SIG-M5 treated with dmso at 0.1 percent for 504 hours (cell line): ENCODE results near the gene RGS6.

ENCODE experiments used
- DNase-seq: peaks from one replicate; lab custom pipeline; 2025; ENCODE audit not compliant: unreplicated experiment; lab: John Stamatoyannopoulos, UW

Gene RGS6

DNA sequence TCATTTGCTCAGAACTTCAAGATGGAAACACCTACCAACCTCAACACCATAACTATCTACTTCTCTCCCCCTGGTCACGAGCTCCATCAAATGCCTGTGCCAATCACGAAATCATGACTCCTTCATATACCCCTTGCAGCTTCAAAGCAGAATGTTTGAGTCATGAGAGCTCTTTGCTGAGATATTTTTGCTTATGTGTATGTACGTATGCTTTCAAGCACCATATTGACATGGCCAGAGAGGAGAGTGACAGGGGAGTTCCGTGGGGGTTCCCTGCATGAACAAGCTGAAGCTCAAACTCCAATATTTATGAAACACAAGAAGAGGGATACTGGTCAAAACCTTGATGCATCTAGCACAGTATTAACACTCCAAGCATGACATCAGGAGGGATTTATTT lies 587.3 kb downstream of the RGS6 start:
- no peak for DNase-seq

- no peak for DNase-seq
Observed at GRCh38 chr14:72521045-72521444, 588.8 kb downstream of the RGS6 start.

GRCh38 chr14:72521968-72522741 lies 589.9 kb downstream of the RGS6 start:
- DNase-seq: no peak

DNA sequence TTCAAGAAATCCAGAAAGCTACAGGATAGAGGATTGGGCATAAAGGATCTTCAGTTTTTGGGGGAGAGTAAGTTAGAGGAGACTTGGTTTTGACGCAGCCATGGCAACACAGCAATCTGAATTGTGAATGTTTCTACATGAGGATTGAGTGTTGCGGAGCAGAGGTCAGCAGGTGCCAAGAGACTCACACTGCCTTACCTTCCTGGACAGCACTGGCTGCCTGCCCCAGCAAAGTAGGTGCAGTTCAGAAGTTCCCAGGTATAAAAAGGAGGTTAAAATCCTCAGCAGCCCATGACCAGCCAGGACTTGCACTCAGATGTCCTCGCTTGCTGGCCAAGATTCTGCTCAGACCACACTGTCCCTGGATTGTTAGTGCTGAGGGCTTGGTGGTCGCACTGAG lies 590.6 kb downstream of the RGS6 start:
- DNase-seq: no peak

- peak; percentile 38 for DNase-seq
Observed at GRCh38 chr14:72523424-72524294, 591.4 kb downstream of the RGS6 start.

GRCh38 chr14:72524295-72524629 lies 592.0 kb downstream of the RGS6 start:
- no peak for DNase-seq

DNA sequence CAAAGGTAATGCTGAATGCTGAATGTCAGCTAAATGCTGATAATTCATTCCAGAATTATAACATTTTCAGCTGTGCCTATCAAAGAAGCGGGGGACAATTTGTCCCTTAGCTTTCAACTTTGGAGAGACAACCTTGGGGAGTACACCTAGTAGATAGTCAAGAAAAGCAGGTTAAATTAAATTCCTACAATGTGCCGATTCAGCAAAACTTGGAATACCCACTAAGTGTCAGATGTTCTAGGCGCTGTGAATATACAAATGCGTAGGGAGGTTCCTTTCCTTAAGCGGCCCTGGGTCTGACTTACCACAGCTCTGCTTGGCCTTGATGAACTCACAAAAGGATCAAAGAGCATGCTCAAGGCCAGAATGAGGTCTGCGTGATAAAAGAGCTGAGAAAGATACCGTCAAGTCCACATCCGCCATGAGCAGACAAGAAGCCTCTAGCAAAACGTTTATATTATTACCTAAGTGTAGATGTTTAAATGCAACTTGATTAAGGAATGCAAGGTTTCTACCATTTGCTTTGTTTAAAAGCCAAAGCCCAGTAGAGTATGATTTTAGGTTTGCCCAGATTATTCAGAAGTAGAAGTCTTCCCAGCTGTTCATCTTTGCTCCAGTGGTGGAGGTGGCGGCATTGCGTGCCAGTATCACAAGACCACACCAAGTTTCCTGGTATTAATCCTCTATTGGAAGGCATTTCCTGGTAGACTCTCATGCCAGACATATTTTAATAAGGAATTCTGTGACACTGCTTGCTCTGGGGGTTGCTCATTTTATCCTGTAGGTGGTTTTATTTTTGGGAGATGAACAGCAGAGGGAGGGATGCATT lies 593.1 kb downstream of the RGS6 start:
- DNase-seq: no peak

GRCh38 chr14:72527591-72527990 lies 595.4 kb downstream of the RGS6 start:
- no peak for DNase-seq

GRCh38 chr14:72528059-72528862 lies 596.0 kb downstream of the RGS6 start:
- peak; percentile 12 for DNase-seq

- no peak for DNase-seq
Observed at GRCh38 chr14:72528863-72529175, 596.6 kb downstream of the RGS6 start.

DNA sequence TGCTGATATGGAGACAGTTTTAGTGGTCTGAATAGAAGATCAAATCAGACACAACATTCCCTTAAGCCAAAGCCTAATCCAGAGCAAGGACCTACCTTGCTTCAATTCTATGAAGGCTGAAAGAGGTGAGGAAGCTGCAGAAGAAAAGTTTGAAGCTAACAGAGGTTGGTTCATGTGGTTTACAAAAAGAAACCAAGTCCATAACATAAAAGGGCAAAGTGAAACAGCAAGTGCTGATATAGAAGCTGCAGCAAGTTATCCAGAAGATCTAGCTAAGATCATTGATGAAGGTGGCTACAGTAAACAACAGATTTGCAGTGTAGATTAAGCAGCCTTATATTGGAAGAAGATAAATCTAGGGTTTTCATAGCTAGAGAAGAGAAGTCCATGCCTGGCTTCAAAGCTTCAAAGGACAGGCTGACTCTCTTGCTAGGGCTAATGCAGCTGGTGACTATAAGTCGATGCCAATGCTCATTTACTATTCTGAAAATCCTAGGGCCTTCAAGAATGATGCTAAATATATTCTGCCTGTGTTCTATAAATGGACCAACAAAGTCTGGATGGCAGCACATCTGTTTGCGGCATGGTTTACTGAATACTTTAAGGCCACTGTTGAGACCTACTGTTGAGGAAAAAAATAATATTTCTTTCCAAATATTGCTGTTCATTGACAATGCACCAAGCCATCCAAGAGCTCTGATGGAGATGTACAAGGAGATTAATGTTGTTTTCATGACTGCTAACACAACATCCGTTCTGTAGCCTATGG lies 600.6 kb downstream of the RGS6 start:
- no peak for DNase-seq

GRCh38 chr14:72535485-72535884 lies 603.3 kb downstream of the RGS6 start:
- peak; percentile 89 for DNase-seq

- DNase-seq: no peak
Observed at GRCh38 chr14:72538387-72538786, 606.2 kb downstream of the RGS6 start.

GRCh38 chr14:72539661-72540315 lies 607.6 kb downstream of the RGS6 start:
- no peak for DNase-seq

DNA sequence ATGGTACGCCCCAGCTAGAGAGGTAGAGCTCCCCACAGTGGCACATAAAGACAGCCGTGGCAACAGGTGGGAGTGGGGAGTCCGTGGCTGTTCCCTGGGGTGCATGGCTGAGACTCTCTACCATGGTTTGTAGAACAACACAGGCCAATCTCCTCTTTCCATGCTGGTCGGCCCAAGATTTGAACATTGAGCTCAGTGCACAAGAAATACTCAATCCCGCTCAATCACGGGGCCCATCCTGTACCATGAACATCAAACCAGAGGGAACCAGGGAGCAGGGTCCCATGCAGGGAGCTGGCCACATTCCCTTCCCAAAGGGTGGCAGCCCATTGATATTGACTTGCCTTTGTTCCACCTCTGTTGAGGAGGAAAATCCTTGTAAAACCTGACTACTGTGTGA lies 608.6 kb downstream of the RGS6 start:
- no peak for DNase-seq

DNA sequence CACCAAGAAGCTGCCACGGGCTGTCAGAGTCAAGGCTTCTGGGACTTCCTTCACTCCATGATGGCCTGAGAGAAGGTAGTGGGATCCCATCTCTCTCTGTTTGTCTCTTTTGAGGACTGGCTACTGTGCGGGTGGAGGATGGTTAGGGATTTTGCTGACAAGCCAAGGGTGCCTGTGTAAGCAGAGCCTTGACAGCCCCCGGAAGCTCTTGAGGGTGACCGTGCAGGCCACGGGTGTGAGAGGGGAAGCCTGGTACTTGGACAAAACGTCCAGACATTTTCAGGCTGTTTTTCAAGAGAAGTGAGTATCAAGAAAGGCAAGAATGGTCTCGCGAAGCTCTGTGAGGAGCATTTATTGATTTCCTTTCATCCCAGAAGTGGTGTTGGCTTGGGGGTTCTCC lies 609.3 kb downstream of the RGS6 start:
- DNase-seq: no peak

GRCh38 chr14:72543341-72543740 lies 611.1 kb downstream of the RGS6 start:
- no peak for DNase-seq

- DNase-seq: no peak
Observed at GRCh38 chr14:72544615-72545387, 612.6 kb downstream of the RGS6 start.
